Stimulated activated CD4-positive, alpha-beta T cell treated with anti-CD3 and anti-CD28 coated beads, Interleukin-15, amount 100 ng/mL, for 48 hours (primary cell): ENCODE measurements around the gene TMEM63C.

Experiments used
- DNase-seq, 2 donors: peaks; one replicate each; pipeline ENCODE4 v3.0.0-alpha.2; 2020; ENCODE audit warnings: low read depth in 2 of 2

The TMEM63C gene

DNA sequence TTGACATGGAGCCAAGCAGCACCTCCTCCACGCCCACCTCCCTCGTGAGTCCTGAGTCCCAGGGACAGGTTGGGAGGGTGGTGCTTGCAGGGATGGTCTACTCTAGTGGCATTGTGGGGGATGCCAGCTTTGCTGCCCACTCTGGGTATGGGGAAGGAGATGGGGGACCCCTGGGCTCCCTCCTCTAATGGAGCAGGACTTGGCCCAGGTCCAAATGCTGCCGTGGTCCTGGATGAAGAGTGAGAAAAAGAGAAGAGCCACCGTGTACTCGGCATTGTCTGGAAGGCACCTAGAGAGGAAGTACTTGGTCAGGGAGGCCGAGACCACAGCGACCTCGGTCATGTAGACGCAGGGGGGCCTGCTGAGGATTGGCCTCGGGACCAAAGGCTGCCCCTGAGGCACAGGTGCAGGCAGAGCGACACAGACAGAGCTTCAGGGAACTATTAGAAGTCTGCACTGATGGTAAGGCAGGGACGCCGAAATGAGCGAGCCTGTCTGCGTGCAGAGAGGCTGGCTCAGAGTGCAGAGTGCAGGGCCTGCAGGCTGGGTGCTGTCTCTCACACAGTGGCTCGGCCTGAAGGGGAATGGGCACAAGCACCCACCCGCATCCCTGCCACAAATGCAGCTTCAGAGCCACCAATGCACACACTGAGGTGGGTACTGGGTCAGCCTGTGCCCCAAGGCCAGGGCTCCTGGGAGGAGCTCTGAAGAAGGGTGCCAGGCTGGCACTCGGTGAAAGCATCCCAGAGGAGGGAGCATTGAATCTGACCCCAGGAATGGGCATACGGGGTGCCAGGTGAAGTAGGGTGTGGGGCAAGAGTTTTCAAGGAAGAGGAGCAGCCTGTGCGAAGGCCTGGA is 72.0 kb downstream of the TMEM63C start:
- DNase-seq, result no peak

DNA sequence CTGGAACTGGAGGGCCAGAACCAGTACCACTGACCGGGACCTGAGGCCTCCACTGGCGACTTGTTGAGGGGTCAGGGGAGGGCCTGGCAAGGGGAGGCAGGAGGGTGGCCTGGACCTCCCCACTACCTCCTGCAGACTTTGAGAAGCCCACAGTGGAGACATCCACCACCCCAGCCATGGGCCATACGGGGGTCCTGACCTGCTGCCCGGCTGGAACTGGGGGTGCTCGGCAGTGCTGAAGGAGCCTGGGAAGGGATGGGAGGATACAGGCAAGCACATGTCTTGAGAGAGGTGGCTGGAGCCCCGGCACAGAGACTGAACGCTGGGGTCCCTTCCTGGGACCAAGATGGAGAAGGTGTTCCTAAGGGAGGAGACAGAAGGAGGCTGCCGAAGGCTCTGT is 75.1 kb downstream of the TMEM63C start:
- no peak for DNase-seq

DNA sequence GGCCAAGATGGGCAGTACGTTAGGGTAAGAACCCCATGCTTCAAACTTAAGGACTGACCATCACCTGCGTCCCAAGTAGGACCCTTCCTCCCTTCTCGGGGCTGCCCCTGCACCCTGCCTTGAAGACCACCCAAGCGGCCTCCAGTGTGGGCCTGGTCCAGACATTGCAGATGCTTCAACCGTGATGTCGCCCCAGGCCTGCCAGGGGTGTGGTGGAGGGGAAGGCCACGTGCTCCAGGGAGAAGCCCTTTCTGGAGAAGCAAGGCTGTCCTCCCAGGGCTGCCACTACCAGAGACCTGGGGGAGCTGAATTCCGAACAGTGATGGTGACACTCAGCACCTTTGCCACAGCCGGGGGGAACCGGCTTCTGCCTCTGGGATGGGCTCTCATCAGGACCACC is 76.1 kb downstream of the TMEM63C start:
- DNase-seq, result no peak

DNA sequence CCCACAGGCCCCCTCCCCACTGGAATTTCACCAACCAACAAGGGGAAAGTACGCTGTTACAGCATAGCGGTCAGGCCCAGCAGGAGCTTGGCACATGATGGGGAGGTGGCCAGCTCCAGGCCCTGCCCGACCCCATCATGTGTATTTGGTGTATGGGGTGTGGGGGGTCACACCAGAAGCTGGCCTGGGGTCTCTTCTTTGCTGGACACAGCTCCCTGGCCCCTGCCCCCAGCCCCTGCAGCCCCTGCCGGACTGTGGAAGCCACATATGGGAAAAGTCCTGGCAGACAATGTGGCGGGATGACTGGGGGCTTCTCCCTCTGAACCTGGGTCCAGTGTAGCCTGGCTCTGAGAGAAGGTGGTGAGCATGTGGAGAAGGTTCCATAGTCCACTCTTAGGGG is 77.0 kb downstream of the TMEM63C start:
- no peak for DNase-seq

- DNase-seq, result no peak
Observed at GRCh38 chr14:77259025-77259715, 77.6 kb downstream of the TMEM63C start.

GRCh38 chr14:77260199-77260598 is 78.6 kb downstream of the TMEM63C start:
- DNase-seq, result no peak

- no peak for DNase-seq
Observed at GRCh38 chr14:77260631-77261030, 79.0 kb downstream of the TMEM63C start.

- DNase-seq, result no peak
Observed at GRCh38 chr14:77264466-77265186, 83.0 kb downstream of the TMEM63C start.

DNA sequence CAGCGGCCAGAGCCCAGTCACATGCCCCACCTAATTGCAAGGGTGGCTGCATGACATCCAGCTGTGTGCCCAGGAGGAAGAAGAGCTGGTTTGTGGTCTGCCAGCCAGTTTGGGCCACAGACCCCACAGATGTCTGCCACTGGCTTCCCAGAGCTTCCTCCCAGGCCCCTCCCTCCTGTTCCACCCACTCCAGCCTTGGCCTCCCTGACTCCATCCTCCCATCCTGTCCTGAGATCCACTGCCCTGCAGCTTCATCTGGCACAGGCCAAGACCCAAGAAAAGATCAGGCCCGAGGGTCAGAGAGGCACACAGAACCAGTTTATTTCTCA is 83.6 kb downstream of the TMEM63C start:
- DNase-seq, result no peak

DNA sequence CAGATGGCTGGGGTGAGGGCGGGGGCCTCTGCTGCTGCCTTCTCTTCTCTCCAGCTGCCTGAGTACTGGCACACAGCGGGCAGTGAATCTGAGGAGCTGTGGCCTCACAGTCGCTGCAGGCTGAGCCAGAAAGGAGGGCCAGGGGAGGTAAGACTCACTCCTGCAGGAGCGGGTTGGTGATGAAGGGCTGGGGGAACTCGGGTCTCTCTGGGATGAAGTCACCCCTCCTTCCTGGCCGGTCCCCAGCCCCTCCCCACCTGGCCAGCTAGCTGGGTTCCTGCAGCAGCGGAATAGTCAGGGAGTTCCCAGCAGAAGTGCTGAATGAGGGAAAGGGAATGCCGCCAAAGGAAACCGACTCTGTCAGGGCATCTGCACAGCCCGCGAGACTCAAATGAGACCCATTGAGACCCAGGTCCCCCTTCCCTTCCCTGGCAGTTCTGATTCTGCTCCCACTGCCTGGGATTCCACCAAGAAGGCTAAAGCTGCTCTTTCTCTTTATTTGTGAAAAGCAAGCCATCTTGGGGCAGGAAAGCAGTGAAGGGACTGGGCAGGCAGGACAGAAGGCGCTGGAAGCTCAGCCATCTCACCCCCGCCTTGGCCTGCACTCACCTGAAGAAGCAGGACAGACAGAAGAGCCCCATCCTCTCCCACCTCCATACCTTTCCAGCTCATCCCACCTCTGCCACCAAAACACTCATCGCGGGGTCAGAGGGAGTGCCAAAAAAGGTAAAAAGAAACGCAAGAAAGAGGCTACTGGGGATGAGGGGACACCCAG is 84.2 kb downstream of the TMEM63C start:
- no peak for DNase-seq

DNA sequence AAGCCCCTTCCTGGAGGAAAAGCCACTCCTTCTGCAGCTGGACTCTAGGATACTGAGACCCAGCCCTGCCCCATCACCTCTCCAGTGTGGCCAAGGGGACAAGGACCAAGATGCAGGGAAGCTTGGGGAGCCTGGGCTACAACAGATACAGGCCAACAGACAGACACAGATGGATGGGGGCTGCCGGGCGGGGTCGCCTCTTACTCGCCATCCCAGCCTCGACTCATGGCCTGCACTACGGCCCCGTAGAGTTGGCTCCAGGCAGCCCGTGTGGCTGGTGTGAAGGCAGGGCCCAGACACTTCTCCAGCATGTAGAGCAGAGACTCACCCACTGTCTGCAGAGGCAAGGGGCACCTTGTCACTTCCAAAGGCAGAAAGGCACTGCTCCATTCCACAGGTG is 84.7 kb downstream of the TMEM63C start:
- DNase-seq, result no peak

- no peak for DNase-seq
Observed at GRCh38 chr14:77267937-77268699, 86.5 kb downstream of the TMEM63C start.

GRCh38 chr14:77268989-77269600 is 87.5 kb downstream of the TMEM63C start:
- no peak for DNase-seq

DNA sequence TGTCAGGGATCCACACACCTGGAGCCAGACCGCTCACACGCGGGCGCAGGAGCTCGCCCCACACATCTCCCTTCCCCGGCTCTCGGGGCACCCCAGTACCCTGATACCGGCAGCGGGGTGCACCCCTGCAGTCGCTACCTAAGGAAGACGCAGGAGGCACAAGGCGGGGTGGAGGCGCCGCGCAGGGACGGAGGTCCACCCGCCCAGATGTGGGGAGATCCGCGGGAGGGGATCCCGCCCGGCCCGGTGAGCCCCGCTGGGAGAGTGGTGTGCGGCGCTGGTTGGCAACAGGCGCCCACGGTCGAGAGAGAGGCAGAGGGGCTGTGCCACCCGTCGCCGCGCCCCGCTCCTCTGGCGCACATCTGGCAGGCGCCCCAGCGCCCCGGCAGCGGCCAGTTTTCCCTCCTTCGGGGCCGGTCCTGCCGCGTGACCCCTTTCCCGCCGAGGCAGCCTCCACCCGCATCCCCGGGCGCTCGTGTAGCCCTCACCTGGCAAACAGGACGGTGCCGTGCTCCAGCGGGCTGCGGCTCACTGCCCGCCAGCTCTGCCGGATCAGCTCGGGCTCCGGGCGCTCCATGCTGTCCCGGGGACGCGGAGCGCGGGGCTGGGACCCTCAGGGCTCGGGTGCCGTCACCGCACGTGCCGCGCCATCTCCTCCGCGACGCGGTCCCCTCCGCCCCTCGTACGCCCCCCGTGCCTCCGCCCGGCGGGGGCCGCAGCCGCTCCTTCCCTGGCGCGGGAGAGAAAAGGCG is 88.9 kb downstream of the TMEM63C start:
- no peak for DNase-seq

GRCh38 chr14:77271113-77271710 is 89.6 kb downstream of the TMEM63C start, which contains the start of gene NGB:
Gene NGB, minus strand, starts transcription at chr14:77271206. Its CDS starts 269 bp downstream, at chr14:77270937.
- no peak for DNase-seq

GRCh38 chr14:77272261-77272660 is 90.7 kb downstream of the TMEM63C start:
- DNase-seq, result no peak

DNA sequence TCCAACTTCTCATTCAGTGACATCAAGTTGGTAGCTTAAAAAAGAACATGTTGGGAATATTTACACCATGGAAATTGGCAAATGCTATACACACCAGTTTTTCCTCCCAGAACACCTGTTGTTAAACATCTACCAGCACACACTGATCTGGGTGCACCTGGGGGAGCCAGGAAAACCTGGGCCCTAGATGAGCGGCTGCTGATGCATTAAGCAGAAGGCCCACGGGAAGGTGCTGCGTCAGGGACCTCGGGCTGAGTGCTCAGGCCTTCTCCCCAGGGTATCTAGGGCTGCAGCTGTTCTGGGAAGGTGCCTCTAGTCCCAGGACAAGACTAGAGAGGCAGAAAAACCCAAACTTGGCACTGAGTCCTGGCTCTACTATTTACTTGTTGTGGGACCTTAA is 92.2 kb downstream of the TMEM63C start:
- no peak for DNase-seq

GRCh38 chr14:77275041-77275580 is 93.5 kb downstream of the TMEM63C start:
- no peak for DNase-seq

- DNase-seq, result no peak
Observed at GRCh38 chr14:77275601-77276017, 94.0 kb downstream of the TMEM63C start.
